Stimulated activated CD4-positive, alpha-beta T cell treated with anti-CD3 and anti-CD28 coated beads, Interleukin-12 subunit alpha, Interleukin-12 subunit beta, amount 100 ng/mL, for 4 hours (primary cell): ENCODE measurements around the gene AKAP8L.

Source experiments
- DNase-seq: peaks from one replicate; pipeline ENCODE4 v3.0.0-alpha.2; 2020

Gene AKAP8L, protein sequence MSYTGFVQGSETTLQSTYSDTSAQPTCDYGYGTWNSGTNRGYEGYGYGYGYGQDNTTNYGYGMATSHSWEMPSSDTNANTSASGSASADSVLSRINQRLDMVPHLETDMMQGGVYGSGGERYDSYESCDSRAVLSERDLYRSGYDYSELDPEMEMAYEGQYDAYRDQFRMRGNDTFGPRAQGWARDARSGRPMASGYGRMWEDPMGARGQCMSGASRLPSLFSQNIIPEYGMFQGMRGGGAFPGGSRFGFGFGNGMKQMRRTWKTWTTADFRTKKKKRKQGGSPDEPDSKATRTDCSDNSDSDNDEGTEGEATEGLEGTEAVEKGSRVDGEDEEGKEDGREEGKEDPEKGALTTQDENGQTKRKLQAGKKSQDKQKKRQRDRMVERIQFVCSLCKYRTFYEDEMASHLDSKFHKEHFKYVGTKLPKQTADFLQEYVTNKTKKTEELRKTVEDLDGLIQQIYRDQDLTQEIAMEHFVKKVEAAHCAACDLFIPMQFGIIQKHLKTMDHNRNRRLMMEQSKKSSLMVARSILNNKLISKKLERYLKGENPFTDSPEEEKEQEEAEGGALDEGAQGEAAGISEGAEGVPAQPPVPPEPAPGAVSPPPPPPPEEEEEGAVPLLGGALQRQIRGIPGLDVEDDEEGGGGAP

GRCh38 chr19:15418579-15419412, at the start of gene AKAP8L:
Gene AKAP8L (minus strand): TSS chr19:15418988. CDS start chr19:15418923, 65 bp downstream.
- peak; percentile 95 for DNase-seq

DNA sequence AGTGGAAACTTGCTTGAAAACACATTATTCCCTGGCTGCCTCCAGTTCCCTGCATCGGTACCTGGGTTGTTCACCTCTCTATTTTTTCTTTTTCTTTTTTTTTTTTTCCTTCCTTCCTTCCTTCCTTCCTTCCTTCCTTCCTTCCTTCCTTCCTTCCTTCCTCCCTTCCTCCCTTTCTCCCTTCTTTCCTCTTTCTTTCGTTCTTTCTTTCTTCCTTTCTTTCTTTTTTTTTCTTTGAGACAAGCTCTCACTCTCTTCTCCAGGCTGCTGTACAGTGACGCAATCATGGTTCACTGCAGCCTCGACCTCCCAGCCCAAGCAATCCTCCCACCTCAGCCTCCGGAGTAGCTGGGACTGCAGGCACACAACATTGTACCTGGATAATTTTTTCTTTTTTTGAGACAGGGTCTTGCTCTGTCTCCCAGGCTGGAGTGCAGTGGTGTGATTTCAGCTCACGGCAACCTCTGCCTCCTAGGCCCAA, 49.0 kb upstream of the AKAP8L start:
- DNase-seq, result no peak

GRCh38 chr19:15466851-15467733, 48.3 kb upstream of the AKAP8L start:
- peak; percentile 47 for DNase-seq

DNA sequence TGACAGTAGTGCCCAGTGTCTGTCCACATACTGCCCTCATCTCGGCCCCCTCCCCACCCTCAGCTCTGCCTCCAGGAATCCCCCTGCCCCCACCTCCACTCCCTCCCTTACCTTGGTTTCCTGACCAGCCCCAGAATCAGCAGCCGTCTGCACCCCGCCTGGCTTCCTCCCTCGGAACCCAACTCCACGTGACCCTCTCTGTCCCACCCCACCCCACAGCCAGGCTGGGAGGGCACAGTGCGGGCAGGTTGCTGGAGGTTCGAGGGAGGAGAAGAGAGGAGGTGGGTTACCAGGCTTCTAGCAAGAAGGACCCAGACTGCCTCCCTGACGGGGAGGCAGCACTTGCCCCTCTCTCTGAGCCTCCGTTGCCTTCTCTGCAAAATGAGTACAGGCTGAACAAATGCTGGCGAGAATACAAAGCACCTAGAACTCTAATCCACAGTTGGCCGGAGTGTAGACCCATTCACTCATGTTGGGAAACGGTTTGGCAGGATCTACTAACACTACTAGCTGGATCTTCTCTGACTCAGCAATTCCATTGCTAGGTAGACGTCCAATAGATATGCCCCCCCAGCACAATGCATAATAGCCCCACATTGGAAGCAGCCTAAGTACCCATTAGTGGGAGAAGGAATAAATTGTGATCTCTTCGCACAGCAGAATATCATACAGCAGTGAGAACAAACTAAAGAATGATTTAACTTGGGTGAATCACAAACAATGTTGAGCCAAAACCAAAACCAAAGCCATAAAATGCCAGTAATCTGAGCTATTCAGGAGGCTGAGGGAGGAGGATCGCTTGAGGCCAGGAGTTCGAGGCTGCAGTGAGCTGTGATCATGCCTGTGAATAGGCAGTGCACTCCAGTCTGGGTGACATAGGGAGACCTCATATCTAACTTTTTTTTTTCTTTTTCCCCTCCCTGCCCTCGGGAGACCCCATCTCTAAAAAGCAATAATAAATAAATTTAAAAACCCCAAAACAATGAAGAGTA, 45.9 kb upstream of the AKAP8L start, which contains the start of gene RASAL3:
Gene RASAL3 (minus strand): TSS at position 151 of the 992 bp plus-strand sequence. CDS start 186 bp downstream, outside the sequence.
- peak; percentile 60 for DNase-seq

DNA sequence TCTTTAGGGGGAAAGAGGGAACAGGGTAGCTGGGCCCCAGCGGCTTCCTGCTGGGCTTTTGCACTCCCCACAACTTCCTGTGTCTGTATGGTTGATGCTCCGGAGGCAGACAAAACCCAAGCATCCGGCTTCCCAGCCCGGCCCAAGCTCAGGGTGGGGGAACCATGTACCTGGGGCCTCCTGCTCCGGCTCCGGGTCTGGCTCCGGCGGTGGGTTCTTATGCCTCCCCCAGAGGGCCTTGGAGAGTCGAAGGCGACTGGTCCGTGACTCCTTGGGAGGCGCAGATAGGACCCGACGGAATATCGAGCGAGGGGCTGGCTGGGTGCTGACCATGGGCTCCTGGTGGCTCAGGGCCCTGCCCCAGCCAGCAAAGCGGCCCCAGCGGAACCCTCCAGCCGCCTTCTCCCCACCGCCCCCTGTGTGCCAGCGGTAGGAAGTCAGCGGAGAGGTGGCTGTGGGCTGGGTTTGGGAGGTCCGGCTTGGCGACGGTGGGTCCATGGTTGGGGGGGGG, 45.1 kb upstream of the AKAP8L start:
- peak; percentile 66 for DNase-seq

GRCh38 chr19:15461694-15462093, 42.9 kb upstream of the AKAP8L start:
- no peak for DNase-seq

- DNase-seq, result no peak
Observed at GRCh38 chr19:15457701-15458484, 39.1 kb upstream of the AKAP8L start.

GRCh38 chr19:15456871-15457700, 38.3 kb upstream of the AKAP8L start:
- DNase-seq, result no peak

DNA sequence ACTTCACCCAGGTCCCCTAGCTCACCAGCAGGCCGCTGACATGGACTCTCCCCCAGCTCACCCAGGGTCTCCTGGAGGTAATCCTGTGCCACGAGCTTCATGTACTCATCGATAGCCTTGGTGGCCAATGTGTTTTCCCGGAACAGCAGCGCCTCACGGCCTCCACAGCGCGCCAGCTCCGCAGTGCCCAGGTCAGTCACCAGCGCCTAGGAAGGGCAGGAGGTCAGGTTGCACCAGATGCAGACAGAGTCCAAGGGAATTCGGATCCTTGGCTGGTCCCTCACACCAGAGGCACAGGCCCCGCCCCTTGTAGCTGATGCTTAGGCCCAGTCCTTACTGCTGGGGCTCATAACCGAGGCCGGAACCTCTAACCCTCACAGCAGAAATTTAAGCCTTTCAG, 37.7 kb upstream of the AKAP8L start:
- DNase-seq, result no peak

DNA sequence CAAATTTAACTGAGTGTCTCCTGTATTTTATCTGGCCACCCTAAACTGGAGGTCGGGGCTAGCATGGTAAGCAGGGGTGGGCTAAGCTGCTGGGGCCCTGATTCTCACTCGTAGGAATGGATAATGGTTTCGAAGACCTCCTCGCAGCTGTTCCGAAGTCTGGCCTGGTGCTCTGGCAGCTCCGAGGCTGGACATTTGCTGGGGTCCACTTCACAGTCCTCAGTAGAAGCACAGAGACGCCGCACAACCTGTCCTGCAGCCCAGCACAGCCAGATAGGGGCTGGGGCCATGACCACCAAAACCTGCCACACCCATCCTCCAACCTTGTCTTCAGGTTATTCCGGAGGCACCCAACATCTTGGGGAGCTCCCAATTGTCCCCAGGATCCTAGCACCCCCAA, 37.2 kb upstream of the AKAP8L start:
- DNase-seq, result no peak

GRCh38 chr19:15453906-15454860, 35.4 kb upstream of the AKAP8L start:
- no peak for DNase-seq

DNA sequence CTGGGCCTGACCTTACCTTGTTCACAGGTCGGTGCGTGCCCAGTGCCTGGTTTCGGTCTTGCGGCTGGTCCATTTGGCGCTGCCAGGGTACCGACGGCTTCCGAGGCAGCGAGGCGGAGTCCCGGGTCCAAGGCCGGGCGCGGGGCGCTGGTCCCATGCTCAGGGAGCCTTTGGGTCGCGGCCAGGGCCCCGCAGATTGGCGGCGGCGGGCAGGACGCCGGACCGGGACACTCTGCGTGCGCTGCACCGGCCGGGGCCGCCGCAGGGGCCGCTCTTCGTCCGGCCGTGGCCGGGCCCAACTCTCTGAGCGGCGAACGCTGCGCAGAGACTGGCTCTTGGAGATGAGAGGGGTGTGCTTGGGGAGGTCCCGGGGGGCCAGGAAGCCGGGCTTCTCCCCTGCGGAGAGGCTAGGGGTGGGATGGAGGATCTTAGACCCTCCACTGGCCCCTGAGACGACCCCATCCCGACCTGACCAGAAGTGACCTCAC, 34.3 kb upstream of the AKAP8L start:
- no peak for DNase-seq

- no peak for DNase-seq
Observed at GRCh38 chr19:15452111-15453047, 33.6 kb upstream of the AKAP8L start.

GRCh38 chr19:15450528-15450890, 31.7 kb upstream of the AKAP8L start:
- DNase-seq, result no peak

- peak; percentile 83 for DNase-seq
Observed at GRCh38 chr19:15449620-15450527, 31.1 kb upstream of the AKAP8L start, which contains the start of gene WIZ. Gene WIZ (minus strand): TSS chr19:15449956. CDS start chr19:15448307, 1,649 bp downstream.
